Activated CD4-positive, alpha-beta T cell treated with anti-CD3 and anti-CD28 coated beads, Interleukin-10, Interleukin-2, amounts not matched to agents 100 ng/mL and 50 ng/mL, durations not matched to agents 16 hours and 8 hours (primary cell): ENCODE results near the gene RHOH.
A peak's percentile ranks its signal among the peaks of the same experiment; 100 is the strongest.

ENCODE experiments used
- DNase-seq: peaks from one replicate; pipeline ENCODE4 v3.0.0-alpha.2; 2020

Gene RHOH

DNA sequence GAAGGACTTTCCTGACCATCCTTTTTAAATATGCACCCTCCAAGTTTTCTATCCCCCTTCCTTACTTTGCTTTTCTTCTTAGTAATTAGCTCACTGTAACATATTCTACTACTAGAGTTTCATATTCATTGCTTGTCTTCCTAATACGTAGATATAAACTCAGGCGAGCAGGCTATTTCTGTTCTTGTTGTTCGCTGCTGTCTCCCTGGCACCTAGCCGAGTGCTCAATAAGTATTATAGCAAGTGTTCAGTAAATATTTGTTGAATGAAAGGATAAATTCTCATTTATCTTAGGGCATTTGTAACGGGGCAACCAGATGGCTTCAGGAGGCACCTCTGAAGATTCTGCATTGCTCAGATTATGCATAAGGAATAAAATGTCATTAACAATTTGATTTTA, 6.8 kb upstream of the RHOH start:
- DNase-seq: no peak

DNA sequence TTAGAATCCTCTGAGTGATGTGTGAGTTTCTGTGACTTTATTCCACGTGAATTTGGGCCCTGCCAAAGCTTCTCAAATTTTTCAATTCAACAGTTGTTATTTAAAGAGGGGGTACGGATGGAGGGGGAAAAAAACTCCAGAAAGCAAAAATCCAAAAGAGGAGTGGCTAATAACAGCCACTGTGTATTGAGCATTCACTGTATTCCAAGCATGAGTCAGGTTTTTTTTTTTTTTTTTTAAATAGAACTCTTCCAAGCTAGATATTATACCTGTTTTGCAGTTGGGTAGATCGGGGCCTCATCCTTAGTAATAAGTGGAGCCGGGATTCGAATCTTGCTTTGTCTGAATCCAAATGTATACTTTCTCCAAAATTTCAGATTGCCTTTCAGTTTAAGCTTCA, 6.4 kb upstream of the RHOH start:
- DNase-seq: no peak

DNA sequence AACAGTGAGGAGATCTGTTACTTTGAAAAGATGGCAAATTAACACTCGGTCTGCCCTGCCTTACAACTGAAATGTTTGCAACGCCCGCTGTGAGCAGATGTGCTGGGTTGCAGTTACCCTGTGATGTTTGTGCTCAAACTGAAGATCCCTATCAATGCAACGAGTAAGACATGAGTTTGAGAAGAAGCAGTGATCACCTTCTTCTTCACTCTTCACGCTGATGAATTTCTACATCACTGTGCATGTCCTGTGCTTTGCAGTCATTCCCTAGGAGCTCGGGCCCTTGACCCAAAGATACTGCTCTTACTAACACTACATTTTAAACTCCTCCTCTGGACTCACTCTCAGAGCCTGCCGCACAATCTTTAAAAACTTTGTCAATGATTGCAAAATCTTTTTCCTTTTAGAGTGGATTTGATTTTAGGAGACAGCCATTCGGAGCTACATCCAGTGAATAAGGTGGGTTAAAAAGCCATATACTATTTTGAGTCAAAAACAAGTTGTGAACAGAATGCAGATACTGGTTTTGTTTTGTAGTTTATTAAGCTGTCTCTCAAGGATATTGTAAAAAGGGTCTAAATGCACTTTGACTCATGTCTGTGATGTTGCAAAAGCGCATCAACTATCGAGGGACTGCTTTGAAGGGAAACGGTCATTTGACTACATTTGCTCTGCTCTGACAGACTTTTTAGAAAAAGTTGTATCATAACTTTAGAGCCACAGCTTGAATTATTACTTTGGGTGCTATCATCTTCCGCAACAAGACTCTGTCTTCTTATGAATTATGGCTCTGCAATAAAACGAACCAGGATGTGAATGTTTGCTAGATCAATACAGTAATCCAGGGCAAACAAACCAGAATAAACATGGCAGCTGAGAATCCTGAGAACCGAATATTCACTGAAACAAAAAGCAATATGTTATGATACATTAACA, 5.7 kb upstream of the RHOH start:
- peak; percentile 48 for DNase-seq

DNA sequence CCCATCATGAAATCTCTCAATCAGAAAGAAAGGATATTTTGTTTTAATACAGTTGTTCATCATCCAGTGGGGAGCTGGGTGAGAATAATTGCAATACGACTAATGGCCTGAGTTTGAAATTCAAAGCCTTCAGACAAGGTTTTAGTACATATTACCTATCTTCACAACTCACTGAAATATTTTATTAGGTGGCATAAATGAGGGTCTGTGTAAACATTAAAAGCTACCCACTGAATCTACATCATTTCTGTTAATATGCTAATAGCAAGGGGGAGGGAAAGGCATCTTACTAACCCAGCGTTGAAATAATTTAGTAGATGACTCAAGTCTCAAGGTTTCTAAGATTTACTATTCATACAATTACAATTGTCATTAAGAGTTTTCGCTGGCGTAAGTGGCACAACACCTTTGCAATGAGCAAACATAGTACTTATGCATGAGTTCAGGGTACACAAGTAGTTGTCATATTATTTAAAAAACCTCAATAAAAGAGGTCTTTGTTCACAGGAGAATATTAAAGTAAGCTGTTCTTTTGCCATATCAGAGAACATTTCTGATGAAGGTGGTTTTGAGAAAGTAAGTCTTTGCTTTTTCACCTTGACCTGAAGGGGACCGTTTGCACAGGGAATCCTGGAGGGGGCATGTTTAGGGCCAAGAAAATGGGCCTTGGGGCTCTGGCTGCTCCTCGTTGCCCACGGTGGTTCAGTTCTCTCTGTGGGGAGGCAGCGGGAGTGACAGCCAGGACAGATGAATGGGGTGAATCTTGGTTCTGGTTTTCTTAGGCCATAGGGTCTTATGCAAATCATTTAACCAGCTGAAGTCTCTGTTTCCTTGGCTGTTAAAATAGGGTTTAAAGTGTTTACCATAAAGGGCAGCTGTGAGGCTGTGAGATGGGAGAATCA, 4.5 kb upstream of the RHOH start:
- no peak for DNase-seq

DNA sequence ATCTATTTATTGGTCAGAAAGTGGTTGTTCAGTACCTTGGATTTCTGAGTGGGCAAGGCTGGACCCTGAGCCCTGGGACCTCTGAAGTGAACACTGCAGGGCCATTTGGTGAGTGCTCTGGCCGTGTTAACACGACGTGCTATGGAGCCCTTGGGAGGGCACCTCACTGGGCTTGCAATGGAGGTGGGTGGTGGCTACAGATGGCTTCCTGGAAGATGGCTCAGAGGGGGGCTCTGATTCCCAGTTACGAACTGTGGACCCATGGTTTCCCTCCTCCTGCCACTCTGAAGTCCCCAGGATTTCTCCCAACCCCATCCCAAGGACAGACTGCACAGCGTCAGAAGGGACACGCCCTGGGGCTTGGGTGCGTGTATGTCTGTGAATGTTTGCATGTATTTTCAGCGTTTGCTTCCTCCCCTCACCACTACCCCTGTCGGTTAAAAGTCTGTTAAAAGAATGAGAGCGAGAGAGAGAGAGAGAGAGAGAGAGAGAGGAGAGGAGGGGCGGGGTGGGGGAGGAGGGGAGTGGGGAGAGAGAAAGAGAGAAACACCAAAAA, 3.7 kb upstream of the RHOH start:
- DNase-seq: peak; percentile 63

DNA sequence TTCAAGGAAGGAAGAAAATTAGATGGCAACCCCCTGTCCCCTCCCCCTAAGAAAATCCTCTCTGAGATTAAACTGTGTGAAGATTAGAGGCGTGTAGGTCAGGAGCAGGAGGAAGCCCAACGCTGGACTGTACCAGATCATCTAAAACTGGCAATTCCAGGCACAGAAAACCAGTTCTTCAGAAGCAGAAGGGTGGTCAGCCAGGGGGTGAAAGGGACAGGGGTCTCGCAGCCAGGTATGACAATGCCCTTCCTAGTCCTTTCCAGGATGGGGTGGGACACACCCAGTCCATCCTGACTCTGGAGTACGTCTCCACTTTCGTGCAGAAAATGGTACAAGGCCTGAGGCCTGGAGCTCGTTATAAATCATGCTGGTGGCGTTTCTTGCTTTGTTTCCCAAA, 3.3 kb upstream of the RHOH start:
- no peak for DNase-seq

DNA sequence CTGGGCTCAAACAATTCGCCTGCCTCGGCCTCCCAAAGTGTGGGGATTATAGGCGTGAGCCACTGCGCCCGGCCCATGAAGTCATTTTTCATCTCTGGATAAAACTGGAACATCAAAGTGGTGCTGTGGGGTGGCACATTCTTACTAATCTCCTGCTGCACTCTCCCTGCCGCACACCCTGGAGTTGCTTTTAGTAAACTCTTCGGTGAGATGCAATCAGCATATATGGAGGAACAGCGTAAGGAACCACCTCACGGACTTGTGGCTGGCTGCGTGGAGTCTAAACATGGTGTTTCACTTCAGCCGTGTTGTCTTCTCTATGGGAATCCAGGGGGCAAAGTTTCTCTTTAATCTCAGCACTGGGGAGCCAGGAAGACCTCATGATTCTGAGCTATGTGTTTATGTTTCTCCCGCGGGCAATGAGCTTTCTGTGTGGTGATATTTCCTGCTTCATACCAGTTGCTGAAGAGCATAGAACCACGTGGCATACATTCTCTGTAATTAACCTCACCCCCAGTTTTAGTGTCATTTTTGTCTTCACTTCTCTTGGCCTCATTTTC, 2.1 kb upstream of the RHOH start:
- peak; percentile 77 for DNase-seq

DNA sequence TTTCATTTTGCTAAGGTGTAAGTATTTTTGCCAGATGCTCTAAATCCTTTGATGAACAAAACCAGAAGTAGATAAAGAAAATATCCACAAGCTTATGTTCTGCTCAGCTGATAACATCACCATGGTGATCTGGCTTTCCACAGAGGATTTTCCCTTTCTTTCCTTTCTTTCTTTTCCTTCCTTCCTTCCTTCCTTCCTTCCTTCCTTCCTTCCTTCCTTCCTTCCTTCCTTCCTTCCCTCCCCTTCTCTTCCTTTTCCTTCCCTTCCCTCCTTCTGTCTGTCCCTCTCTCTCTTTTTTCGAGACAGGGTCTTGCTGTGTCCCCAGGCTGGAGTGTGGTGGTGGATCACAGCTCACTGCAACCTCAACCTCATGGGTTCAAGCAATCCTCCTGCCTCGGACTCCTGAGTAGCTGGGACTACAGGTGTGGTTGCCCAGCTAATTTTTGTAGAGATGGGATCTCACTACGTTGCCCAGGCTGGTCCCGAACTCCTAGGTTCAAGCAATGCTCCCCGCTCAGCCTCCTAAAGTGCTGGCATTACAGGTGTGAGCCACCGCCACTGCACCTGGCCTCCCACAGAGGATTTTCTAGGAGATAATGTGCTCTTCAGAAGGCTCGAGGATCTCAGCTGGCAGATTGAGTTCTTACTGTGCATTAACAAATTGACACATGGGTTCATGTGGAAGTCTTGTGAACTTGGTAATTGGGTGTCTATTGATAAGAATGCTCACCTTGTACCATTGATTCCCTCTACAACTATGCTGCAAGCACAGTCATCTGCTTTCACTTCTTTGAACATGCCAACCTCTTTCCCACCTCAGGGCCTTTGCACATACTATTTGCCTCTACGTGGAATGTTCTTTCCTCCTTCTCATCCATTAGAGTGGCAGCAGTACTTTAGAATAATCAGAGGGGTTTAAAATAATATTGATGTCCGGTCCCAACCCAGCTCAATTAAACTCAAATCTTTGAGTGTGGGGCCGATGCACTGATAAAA, 1.4 kb upstream of the RHOH start:
- DNase-seq: no peak

DNA sequence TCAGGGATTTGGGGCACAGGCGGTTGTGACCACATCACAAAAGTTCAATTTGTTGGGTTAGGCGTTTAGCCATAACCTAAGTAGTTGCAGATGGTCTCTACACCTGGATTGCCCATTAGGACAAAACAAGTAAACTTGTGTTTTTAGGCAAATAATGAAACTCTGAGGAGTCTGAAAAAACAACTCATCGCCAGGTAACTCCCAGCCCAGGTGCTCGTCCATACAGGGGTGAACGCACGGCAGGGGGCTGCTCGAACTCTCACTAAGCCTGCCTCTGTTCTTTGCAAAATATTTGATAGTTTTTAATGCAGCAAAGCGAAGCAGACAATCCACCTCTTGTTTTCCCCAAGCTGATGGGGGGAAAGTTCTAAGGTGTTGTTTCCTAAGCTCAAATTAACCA, 559 bp upstream of the RHOH start:
- DNase-seq: no peak

DNA sequence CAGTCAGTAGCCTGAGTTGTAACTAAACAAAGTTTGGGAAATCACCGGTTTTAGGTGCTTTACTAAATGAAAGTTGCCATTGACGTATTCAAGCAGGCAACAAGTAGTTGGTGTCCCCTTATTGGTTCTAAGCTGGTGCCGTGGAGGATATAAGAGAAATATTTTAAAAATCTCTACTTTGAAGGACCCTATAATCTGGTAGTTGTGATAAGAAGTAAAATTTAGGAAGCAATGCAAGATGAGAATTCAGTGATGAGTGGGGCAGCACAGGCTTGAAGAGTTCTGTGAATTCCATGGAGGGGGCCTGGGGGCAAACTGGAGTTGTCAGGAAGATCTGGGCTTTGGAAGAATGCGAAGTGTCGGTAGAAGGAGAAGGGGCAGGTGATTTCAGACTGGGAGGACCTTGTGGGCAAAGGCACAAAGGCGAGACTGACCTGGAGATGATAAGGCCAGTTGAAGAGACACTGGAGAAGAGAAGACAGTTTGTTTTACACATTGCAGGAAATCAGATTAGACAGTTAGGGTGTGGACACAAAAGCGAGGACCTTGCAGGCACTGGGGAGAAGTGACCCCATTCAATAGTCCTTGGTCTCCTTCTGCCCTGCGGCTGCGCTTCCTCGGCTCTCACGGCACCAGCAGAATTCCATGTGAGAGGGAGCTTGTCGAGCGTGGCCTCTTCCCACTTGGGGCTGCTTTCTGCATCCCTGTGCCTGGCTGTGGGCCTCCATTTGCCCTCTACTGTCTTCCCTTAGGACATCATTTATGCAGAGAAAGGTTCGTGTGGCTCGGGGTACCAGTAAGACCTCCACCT, 1.3 kb downstream of the RHOH start:
- peak; percentile 71 for DNase-seq

DNA sequence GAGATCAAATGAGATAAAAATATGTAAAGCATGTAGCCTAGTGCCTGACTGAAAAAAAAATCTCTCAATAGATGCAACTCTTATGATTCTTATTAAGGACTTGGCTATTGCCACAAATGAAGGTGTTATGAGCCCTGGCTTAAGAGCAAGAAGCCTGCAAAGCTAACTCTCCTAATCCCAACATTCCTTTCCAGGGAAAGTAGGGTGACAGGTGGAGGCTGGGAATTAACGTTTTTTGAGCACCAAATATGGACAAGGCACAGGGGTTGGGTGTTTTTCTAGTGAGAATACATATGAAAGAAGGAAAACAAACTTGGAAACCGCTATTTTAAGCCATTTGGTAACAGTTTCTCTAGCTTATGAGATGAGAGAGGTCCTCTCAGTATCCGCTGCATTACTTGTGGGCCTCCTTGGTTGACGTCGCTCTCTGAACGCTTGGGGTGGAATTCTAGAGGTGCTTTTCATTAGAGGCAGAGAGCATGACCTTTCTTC, 2.4 kb downstream of the RHOH start:
- peak; percentile 61 for DNase-seq

DNA sequence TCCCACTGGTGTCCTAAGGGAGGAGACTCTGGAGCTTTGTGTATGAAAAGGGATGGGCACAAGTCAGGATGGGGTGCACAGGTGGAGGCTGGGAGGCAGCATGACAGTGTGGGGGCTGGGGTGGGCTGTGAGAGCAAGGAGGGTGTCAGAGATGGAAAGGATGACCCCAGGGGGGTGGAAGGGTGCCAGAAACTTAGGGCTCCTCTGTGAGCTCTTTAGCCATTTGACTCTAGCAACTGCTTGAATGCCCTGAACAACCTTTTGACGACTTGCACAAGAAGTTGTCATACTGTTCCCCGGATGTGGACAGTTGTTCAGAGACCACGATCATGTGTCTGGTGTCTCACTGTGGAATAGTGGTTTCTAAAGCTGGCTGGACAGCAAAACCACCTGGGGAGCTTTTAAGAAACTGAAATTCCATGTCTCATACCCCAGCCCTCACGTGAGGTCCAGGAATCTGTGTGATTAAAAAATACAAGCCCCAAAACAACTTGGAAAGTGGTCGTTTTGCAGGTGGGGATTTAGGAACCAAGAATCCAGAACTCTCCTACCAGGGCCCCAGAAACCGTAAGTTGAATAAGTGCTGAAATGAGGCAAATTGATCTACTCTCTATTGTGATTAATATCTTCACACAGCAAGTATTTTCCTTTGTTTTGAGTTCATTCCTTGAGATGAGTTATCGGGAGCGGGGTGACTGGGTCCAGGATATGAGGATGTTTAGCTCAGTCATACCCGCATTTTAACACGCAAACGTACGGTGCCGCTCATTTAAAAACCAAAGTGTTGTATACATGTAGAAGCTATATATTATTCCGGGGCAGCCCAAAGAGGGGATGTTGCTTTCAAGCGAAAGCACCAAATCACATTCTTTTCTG, 3.4 kb downstream of the RHOH start:
- peak; percentile 95 for DNase-seq

DNA sequence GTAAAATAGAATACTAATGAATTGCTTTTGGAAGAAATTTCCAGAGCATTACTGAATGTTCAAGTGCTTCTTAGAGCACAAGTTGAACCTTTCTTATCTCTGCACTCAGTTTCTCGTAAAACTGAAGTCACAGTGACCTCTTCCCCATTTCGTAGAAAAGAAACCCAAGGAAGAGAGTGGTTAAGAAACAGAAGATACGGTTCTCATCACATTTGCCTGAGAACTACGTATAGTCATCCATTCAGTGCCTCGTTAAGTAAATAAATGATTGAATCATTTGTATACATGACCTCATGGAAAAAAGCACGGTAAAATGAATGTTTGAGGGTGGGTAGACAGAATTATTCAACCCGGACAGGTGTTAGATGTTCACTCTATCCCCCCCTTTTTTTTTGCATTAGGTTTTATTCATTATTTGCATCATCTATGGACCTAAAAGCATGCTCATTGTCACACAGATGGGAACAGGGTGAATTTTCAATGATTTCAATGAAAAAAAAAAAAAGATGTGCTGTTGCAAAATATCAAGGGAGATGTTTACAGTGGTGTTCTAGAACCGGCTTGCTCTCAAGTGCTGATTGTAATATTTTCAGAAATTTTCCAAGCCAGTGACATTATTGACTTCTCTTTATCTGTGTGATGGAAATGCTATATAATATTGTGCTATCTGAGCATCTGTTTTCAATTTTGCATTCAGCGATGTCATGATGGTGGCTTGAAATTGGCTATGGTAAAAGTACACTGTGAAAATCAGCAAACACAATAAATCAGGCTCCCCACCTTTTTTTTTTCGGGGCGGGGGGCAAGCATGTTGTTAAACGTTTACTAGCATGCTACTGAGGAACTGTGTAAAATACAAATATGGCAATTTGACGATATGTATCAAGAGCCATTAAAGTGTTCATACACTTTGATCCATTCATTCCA, 4.3 kb downstream of the RHOH start:
- DNase-seq: peak; percentile 88

DNA sequence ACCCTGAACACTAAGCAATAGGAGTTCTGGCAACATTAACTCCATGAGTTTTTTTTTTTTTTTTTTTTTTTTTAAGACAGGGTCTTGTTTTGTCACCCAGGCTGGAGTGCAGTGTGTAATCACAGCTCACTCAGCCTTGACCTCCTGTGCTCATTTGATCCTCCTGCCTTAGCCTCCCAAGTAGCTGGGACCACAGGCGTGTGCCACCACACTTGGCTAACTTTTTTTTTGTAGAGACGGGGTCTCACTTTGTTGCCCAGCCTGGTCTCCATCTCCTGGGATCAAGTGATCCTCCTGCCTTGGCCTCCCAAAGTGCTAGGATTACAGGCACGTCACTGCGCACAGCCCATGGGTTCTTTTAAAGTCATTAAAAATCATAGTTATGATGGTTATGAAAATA, 5.1 kb downstream of the RHOH start:
- no peak for DNase-seq

DNA sequence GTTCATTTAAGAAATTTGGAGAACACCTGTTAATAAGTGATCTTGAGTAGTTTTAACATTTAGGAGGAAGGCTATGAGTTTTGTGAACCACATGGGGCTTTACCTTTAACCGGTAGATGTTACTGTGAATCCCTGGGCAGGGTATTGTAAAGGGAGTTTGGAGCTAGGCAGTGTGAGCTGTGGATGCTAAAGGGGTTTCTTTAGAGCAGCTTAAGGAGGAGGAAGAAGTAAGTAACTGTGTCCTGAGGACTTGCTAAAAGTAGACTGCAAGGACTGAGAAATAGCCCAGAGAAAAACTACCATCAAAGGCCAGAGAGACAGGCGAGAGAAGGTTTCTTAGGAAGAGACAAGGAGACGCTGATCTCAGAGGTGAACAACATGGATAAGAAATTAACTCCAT, 5.6 kb downstream of the RHOH start:
- DNase-seq: peak; percentile 50

DNA sequence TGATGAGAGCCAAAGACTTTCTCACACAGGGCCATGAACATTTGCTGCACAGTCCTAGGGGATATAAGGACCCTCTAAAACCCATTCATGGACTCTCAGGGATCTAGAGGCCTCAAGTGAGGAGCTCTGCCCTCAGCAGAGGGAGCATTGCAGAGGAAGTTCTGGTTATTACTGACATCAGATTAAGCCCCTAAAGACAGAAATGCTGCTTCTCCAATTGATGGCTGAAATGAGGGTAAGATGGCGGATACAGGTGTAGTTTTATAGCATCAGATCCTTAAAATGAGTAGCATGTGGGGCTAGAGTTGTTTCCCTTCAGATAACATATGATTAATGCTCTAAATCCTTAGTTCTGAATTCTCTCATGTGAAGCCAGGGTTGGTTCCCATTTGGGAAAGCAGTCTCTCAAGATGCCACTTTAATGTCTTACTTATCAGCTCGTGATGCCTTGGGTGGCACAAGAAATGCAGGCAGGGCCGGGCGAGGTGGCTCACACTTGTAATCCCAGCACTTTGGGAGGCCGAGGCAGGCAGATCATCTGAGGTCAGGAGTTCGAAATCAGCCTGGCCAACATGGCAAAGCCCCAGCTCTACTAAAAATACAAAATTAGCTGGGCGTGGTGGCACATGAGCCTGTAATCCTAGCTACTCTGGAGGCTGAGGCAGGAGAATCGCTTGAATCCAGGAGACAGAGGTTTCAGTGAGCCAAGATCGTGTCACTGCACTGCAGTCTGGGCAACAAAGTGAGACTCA, 7.9 kb downstream of the RHOH start:
- no peak for DNase-seq

DNA sequence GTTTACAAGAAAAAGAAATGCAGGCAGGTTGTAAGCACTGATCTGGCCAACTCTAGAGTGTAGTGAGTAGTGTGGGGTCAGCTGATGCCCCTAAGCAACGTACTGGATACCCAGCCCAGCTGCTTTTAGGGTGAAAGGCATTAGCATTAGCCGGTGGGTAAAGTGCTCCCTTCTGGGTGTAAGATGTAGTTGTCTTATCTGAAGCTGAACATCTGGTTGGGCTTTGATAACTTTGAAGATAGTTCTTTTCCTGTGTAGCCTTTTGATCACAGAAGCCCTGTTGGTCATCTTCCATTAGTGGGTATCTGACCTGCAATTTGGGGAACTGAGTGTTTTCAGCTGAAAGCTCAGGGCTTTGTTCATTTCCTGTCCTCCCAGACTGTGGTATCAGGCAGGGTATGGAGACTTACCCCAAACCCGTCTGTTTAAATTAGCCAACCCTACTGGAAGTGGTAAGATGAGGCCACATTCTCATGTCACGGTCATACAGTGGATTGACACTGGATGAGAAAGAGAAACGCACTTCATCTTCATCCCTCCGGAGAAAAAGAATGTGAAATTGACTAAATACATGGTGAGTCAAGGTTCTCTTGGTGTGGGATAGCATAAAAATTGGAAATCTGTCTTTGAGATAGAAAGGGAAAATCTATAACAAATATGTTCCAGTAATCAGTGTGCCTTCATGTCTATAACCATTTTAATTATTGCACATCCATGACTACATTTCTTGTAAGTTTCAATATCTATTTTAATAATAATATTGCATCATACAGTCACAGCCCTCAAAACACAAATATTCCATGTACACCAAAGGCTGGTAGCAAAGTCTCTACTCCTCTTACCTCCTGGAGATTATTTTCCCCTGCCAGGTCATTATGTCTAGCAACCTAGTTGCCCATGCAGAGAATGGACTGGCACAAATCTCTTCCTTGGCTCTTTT, 8.7 kb downstream of the RHOH start:
- peak; percentile 84 for DNase-seq
